Measurements from ENCODE around the gene ZNF74.

The ZNF74 gene

DNA sequence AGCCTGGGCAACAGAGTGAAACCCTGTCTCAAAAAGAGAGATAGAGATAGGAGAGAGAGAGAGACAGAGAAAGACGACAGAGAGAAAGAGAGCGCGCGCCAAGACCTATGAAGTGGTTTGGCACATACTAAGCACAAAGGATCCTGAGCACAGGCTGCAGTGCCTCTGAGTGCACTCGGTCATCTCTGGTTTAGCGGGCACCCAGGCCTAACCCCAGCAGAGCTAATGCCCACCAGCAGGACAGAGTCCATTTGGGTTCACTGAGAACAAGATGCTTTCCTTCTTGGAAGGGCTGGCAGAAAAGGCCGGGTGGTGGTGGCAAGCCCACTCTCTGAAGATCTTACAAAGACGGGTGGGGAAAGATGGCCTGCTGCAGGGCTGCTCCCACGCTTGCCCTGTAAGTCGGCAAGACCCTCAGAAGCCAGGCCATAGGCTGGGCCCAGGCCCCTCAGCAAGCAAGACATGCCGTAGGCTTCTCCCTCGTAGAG is 40.4 kb downstream of the ZNF74 start:
- no peak for DNase-seq

DNA sequence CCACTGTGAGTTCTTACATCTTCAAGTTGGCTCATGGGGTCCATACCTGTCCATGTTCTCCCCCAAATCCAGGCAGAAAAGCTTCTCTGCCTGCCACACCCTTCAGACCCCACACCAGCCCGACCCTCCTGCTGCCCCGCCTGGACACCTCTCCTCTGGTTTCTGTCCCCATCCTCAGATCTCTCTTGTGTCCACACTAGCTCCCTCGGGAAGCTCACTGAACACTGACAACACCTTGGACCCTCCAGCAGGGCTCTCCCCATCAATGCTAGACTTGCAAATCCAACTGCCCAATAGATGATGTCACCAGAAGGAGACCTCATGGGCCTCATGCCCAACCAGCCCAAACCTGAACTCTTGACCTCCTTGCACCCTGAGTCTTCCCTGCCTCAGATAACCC is 40.8 kb downstream of the ZNF74 start:
- no peak for DNase-seq

- no peak for DNase-seq
Observed at GRCh38 chr22:20435436-20436306, 41.7 kb downstream of the ZNF74 start.

- no peak for DNase-seq
Observed at GRCh38 chr22:20436307-20436767, 42.4 kb downstream of the ZNF74 start.

DNA sequence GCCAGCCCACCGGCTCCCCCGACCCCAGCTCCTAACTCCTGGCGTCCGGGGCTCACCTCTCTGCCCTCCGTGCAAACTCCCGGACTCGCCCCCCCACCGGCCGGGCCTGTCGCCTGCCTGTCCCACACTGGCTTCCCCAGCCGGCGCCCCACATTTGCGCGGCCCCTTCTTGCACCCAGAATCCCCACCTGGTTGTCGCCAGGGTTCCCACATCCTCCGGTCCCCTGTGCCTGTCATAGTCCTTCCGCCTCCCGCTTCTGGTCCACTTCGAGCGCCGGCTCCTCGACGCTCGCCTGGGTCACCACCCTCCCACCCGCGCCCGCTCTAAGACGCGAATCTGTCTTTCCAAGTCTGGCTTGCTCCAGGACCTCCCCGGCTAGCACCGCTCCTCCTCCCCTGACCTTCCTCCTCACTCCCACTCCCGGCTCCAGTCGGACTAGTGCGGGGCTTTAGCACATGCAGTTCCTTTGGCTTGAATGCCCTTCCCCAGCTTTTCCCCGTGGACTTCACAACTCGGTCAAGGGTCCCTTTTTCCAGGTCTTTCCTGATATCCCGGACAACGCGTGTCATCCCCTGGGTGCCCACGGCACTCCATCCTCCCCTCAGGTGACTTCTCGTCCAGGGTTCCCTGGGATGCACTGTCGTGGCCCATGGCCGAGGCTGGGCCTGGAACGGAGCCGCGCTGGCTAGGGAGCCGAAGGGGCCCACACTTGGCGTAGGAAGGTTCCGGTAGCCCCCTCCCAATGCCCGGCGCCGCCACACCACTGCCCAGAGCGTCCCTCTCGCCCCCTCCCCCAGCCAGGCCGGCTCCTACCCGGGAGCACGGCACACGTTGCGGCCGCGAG is 43.0 kb downstream of the ZNF74 start:
- DNase-seq: no peak

- no peak for DNase-seq
Observed at GRCh38 chr22:20437613-20438426, 43.9 kb downstream of the ZNF74 start, which contains the start of gene SCARF2. Gene SCARF2, minus strand, starts transcription at chr22:20437825. Its CDS starts 71 bp downstream, at chr22:20437754.

- no peak for DNase-seq
Observed at GRCh38 chr22:20438427-20438677, 44.4 kb downstream of the ZNF74 start.

DNA sequence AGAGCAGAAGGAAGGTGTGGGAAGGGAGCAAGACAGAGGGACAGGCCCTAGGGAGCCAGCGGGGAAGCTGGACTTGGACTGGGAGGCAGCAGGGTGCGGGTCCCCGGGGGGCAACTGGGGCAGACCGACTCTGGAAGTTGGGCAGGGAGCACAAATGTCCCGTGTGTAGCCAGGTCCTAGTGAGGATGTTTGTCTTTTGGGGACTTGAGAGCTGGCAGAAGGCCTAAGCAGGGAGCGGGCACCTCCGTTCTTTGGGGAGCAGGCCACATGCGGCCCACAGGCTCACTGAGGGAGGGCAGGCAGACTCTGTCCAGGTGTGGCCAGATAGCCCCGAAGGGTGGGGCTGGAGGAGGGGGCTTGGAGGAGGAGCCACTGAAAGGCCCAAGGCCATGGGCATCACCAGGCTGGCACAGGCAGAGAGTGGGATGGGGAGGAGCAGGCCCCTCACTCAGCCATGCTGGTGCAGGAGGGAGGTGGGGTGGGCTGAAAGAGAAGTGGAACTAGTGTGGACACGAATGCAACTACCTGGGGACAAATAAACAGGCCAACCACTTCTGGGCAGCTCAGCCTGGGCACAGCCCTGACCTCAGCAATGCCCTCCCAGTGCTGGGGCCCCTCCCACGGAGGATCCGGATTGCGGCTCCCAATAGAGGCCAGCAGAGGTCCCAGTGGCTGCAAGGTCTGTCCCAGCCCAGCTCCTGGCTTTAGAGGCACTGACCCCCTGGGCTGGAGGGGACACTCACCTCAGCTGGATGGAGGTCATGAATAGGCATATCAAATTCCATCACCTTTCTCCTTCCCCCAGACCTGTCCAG is 44.9 kb downstream of the ZNF74 start:
- no peak for DNase-seq

DNA sequence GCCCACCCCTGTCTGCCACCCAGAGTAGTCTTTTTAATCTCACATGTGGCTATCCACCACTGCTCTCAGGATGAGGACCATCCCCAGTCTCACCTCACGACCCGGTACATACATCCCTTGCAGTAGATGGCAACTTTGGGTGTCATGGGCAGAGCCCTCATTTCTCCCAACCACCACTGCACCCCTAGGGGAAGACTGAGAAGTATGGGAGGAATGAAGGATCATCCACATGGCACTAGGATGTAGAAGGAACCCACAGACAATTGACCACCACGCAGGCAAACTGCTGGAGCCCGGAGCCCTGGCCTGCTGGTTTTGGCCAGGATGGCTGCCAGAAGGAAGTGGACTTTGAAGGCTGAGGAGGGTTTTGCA is 45.6 kb downstream of the ZNF74 start:
- DNase-seq: no peak

DNA sequence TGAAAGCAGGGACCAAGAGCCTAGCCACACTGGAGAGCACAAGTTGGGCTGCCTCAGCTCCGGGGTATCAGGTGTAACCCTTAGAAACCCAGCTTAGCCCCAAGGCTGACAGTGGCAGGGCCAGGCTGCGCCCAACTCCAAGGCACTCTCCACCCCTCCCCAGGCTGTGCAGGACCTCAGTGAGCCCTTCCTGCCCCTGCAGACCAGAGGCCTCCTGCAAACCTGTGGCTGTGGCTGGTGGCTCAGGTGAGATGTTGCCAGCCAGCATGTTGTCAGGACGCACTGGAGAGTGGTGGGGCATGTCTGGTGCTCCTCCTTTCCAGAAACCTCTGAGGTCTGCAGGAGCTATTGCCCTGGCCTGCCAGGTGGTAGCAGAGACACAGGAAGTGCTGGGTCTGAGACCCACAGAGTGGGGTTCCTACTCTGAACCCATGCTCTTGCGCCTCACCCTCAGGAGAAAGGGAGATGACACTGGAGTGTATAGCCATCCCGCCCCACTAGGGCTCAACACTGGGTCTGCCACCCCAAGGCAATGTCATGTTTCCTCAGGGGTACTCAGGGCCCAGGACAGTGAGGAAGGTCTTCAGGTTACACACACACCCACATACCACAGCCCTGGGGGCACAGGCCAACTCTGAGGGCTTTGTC is 46.1 kb downstream of the ZNF74 start:
- no peak for DNase-seq

DNA sequence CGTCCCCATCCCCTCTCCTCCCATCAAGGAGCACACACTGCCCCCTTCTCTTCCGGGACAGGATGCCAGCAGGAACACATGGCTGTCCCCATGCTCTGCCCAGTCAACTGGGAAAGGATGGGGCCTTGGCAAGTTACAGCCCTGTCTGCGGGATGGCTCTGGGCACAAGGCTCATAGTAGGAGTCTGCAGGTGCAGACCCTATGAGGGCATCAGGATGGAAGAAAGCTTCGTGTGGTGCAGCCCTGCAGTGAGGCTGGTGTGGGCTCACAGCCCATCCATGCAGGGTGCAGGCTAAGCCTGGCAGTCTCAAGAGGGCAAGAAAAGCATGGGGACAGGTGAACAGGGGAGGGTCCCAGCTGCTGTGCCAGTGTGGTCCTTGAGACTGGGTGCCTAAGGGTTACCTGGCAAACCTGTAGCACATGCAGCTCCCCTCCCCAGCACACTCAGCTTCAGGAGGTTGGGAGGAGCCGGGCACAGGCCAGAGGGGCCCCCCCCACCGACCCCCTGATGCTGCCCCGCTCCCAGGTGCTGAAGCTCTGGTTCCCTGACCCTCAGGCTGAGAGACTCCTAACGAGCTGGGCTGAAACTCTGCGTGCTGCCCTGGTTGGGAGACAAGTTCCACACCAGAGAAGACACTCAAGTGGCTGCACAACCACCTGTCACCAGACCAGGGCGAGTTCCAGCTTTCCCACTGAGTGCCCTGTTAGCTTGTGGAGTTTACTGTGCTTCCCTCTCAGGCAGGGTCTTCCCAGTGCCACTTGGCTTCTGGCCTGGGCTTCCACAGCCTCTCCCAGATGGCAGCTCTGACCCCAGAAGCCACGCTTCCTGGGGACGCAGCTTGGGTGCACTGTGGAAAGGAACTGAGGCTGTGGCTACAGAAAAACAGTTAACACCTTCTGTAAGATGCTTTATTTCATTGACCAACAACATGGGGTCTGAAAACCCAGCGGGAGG is 47.0 kb downstream of the ZNF74 start:
- DNase-seq: no peak

- no peak for DNase-seq
Observed at GRCh38 chr22:20441631-20442484, 47.9 kb downstream of the ZNF74 start.

GRCh38 chr22:20442485-20443284 is 48.7 kb downstream of the ZNF74 start:
- no peak for DNase-seq

GRCh38 chr22:20444325-20444724 is 50.4 kb downstream of the ZNF74 start:
- DNase-seq: no peak

GRCh38 chr22:20446383-20446970 is 52.5 kb downstream of the ZNF74 start:
- no peak for DNase-seq

GRCh38 chr22:20448630-20449029 is 54.7 kb downstream of the ZNF74 start:
- no peak for DNase-seq

DNA sequence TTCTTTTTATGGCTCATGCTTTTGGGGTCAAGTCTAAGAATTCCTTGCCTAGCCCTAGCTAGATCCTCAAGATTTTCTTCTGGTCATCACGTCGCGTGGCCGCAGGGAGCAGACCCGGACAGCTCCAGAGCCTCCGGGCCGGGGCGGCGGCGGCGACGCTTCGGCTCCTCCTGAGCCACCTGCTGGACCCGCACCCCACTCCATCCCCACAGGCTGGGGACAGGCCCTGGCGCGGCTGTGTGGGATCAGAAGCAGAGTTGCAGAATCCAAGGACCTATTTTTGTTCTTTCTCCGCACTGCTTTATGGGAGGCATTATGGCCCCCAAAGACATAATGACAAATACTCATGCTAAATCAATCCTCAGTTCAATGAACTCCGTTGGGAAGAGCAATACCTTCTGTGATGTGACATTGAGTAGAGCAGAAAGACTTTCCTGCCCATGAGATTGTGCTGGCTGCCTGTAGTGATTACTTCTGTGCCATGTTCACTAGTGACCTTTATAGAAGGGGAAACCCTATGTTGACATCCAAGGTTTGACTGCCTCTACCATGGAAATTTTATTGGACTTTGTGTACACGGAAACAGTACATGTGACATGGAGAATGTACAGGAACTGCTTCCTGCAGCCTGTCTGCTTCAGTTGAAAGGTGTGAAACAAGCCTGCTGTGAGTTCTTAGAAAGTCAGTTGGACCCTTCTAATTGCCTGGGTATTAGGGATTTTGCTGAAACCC is 56.0 kb downstream of the ZNF74 start:
- DNase-seq: no peak

DNA sequence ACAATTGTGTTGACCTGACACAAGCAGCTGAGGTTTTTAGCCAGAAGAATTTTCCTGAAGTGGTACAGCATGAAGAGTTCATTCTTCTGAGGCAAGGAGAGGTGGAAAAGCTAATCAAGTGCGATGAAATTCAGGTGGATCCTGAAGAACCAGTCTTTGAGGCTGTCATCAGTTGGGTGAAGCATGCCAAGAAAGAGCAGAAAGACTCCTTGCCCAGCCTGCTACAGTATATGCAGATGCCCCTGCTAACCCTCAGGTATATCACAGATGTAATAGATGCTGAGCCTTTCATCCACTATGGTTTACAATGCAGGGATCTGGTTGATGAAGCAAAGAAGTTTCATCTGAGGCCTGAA is 56.6 kb downstream of the ZNF74 start:
- DNase-seq: no peak

Data from CD4-positive, alpha-beta T cell treated with Interleukin-4 for 1 hour (primary cell).